Esophagus squamous epithelium (tissue), 4 donors: Measurements from ENCODE around the gene NID1.

ENCODE experiments used
- POLR2A ChIP-seq, 4 donors: fragments of 450-650 bp; IDR thresholded peaks; one replicate each; pipeline ENCODE4 v1.6.1; 2017; ENCODE audit warnings: antibody characterized with exemption in 4 of 4, mild to moderate bottlenecking in 4 of 4, moderate library complexity in 3 of 4
- TF ChIP-seq, protein P1 (sequence below), 6 experiments: fragments of 450-650 bp in 4 of 6; fragments of 200-600 bp in 2 of 6; sonication (generic) in 2 of 6; IDR thresholded peaks; one replicate each; pipeline ENCODE4 v1.5.1; 2016 to 2019; ENCODE audit warnings: antibody characterized with exemption in 6 of 6, mild to moderate bottlenecking in 4 of 6, moderate library complexity in 4 of 6

GRCh38 chr1:235980976-235981375 is 83.9 kb downstream of the NID1 start:
- TF ChIP-seq, protein P1, sequence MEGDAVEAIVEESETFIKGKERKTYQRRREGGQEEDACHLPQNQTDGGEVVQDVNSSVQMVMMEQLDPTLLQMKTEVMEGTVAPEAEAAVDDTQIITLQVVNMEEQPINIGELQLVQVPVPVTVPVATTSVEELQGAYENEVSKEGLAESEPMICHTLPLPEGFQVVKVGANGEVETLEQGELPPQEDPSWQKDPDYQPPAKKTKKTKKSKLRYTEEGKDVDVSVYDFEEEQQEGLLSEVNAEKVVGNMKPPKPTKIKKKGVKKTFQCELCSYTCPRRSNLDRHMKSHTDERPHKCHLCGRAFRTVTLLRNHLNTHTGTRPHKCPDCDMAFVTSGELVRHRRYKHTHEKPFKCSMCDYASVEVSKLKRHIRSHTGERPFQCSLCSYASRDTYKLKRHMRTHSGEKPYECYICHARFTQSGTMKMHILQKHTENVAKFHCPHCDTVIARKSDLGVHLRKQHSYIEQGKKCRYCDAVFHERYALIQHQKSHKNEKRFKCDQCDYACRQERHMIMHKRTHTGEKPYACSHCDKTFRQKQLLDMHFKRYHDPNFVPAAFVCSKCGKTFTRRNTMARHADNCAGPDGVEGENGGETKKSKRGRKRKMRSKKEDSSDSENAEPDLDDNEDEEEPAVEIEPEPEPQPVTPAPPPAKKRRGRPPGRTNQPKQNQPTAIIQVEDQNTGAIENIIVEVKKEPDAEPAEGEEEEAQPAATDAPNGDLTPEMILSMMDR (IDR thresholded peaks at IDR 0.05), result no peak
- TF ChIP-seq POLR2A (IDR thresholded peaks at IDR 0.05), result no peak
